NCI-H2171 (cell line): Measurements from ENCODE around the gene DEGS2.
"Not testable (repeated sequence)": the region's sequence is repeated elsewhere in the genome, so short reads cannot be mapped to it uniquely, and the experiment has no call there.

Experiments
- DNase-seq: peaks from one replicate; lab custom pipeline; 2025; lab: John Stamatoyannopoulos, UW

Gene DEGS2

DNA sequence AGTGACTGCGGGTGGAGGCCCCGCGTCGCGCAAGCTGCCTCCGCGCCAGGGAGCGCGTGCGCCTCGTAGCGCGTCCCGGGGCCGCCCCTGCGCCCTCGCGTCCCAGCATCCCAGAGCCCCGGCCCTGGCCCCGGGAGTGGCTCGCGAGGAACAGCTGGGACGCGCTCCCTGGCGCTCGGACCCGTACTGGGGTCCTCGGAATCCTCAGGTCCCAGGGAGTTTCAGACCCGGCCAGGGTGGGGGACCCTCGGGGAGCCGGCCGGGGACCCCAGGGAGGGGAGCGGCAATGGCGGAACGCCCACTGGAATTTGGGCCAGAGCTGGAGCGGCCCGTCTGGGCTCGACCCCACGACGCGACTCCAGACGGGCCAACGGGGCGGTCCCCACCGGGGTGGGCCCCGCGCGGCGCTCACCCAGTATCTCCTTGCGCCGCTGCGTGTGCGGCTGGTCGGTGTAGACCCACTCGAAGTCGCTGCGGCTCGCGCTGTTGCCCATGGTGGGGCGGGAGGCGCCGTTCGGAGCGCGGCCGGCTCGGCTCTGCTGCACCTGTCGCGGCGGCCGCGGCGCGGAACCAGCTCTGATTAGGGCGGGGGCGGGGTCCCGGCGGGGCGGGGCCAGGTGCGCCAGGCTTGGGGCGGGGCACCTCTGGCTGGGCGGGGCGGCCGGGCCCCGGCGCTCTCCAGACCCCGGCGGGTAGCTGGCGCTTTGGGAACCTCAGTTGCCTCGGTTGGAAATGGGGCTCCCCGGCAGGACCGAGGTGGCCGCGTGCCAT is at the start of gene DEGS2:
Gene DEGS2 (minus strand): TSS at position 552 of the 771 bp plus-strand sequence. CDS start 58 bp downstream, at position 494.
- DNase-seq, result peak; percentile 79

DNA sequence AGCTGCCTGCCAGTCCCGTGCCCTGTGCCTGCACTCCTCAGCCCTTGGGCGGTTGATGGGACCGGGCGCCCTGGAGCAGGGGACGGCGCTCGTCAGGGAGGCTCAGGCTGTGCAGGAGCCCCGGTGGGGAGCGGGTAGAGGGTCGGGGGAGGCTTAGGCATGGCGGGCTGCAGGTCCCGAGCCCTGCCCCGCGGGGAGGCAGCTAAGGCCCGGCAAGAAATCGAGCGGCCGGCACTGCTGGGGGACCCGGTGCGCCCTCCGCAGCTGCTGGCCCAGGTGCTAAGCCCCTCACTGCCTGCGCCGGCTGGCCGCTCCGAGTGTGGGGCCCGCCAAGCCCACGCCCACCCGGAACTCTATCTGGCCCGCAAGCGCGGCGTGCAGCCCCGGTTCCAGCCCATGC is 48.7 kb upstream of the DEGS2 start:
- not testable (repeated sequence) for DNase-seq

- not testable (repeated sequence) for DNase-seq
These were observed 48.1 kb upstream of the DEGS2 start for GRCh38 chr14:100207588-100207987.

DNA sequence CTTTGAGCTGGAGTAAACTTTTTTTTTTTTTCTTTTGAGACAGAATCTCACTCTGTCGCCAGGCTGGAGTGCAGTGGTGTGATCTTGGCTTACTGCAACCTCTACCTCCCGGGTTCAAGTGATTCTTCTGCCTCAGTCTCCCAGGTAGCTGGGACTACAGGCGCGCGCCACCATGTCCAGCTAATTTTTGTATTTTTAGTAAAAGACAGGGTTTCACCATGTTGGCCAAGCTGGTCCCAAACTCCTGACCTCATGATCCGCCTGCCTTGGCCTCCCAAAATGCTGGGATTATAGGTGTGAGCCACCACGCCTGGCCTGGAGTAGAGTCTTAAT is 45.4 kb upstream of the DEGS2 start:
- DNase-seq, result not testable (repeated sequence)

DNA sequence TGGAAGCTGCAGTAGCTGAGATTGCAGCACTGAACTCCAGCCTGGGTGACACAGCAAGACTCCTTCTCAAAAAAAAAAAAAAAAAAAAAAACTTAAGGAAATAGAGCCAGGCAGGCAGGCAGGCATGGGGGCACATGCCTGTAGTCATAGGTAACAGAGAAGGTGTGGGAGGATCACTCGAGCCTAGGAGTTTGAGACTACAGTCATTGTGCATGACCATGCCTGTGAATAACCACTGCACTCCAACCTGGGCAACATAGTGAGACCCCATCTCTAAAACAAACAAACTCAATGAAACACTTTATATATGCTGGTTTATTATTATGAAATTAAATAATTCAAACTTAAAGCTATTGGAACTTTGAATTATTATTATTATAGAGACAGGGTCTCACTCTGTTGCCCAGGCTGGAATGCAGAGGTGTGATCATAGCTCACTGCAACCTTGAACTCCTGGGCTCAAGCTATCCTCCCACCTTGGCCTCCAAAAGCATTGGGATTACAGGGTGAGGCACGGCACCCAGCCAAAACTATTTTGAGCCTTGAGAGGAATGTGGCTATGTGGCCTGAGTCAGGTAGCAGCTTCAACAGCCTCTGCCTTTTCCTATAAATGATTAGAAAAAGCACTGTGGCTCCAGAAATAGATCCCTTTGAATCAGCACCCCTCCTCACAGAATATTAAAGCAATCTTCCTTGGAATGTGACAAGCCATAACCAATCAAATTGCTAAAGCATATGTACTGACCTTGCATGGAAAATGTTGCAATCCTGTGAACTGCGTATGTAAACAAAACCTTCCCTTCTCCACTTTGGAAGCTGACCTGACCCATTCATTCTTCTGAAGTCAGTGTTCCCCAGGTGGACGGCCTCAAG is 44.8 kb upstream of the DEGS2 start:
- DNase-seq, result no peak

DNA sequence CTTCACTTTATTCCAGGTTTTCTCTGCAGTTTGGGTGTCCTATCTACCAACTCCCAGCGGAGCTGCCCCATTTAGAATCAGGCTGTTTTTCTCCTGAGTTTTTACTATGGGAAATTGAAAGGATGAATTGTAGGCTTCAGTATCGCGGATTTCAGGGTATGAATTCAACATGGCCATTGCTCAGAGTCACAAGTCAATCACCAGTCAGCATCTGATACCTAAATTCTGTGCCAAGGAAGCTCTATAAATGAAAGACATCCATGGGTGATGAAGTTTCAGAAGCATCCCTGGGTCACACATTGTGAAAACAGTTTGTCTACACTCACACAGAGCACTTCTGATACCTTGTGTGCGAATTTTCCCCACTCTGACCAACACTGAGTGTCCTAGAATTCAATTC is 43.7 kb upstream of the DEGS2 start:
- no peak for DNase-seq

DNA sequence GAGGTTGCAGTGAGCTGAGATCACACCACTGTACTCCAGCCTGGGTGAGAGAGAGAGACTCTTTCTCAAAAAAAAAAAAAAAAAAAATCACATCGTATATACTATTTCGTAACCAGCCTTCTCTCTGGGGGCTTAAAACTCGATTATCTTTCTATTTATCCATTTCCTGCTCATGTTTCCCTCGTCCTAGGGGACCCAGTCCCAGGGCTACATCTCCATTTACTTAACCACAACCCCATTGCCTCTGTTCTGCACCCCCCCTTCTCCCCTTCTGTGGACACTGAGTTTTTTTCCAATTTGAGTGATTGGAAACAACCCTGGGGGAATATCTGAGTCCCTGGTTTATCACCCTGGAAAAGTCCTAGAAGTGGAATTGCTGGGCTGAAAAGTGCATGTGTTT is 43.3 kb upstream of the DEGS2 start:
- DNase-seq, result no peak

- DNase-seq, result no peak
These were observed 42.3 kb upstream of the DEGS2 start for GRCh38 chr14:100201701-100202100.

DNA sequence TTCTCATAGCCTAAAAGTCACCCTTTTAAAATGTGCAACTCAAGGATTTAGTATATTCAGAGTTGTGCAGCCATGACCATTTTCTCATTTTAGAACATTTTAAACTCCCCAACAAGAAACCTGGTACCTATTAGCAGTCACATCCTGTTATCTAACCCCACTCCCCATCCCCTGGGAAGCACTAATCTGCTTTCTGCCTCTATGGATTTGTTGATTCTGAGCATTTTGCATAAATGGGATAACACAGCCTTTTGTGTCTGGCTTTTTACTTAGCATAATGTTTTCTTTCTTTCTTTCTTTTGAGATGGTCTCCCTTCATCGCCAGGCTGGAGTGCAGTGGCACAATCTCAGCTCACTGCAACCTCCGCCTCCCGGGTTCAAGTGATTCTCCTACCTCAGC is 40.9 kb upstream of the DEGS2 start:
- no peak for DNase-seq

- DNase-seq, result no peak
These were observed 39.9 kb upstream of the DEGS2 start for GRCh38 chr14:100199240-100199860.

DNA sequence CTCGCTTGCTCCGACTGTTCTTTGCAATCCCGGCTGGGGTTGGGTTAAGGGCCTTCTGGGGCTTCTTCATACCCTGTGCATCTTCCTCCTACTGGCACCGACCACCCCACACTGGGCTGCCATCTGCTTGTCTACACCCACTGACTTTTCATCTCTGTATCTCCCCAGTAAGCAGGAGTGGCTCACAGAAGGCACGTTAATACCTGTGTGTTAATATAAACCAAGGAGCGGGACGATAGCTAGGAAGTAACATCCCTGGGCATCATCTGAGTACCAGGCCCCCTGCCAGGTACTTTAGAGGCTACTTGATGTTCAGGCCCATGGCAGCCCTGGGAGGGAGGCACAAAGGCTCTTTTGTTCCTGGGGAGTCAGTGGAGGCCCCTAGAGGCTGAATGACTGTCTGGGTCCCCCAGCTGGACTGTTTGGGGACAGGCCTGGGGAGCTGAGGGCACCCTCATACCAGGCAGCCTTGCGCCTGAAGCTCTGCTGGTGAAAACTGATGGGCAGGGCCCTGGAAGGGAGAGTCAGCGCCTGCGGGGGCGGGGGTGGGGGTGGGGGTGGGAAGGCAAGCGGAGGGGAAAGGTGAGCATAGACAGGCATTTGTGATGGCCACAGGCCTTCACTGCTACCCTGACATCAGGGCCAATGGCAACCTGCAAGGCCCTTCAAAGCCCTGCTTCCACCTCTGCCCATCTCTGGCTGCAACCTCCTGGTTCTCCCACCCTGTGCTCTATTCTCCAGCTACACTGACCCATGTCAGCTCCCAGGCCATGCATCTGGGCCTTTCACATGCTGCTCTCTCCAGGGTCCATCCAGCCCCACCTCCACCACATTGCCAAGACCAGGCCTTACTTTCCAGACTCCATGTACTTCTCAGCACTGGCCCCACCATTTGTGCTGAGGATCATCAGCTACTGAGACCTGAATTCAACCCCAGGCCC is 34.2 kb upstream of the DEGS2 start:
- DNase-seq, result no peak

GRCh38 chr14:100192672-100193416 is 33.4 kb upstream of the DEGS2 start:
- peak; percentile 100 for DNase-seq

DNA sequence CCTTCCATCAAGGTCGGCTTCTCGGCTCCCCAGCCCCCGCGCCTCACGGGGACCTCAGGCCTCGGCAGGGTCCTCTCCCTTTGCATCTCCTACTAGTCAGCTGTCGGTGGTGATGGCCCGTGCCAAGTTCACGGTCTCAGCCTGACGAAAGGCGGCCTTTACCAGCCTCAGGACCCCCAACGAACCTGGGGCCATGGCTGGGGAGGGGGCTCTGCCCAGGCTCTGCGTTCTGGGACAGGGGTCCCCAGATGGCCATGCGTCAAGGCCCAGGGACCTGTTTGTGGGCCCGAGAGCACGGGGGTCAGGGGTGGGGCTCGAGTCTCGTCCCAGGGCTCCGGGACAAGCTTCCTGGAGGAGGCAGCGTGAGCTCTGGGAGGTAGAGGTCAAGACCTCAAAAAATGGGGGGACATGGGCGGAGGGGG is 32.8 kb upstream of the DEGS2 start:
- no peak for DNase-seq

DNA sequence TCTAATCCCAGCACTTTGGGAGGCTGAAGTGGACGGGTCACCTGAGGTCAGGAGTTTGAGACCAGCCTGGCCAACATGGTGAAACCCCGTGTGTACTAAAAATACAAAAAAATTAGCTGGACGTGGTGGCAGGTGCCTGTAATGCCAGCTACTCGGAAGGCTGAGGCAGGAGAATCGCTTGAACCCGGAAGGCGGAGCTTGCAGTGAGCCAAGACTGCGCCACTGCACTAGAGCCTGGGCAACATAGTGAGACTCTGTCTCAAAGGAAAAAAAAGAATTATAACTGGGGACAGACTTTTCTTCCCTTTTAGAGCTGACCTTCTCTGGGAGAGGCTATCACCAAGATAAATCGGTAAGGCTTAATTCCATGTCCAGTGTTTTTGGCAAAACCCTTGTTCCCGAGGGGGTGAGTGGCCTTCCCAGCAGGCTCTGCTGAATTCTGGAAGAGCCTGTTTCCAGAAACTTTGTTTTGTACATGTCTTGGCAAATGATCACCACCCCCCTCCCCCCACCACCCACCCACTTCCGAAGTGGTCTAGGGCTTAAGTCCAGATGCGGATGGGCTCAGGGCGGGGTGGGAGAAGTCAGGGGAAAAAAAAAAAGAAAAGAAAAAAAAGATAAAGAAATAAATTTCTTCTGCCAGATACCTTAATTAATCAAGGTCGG is 32.3 kb upstream of the DEGS2 start:
- DNase-seq, result no peak

DNA sequence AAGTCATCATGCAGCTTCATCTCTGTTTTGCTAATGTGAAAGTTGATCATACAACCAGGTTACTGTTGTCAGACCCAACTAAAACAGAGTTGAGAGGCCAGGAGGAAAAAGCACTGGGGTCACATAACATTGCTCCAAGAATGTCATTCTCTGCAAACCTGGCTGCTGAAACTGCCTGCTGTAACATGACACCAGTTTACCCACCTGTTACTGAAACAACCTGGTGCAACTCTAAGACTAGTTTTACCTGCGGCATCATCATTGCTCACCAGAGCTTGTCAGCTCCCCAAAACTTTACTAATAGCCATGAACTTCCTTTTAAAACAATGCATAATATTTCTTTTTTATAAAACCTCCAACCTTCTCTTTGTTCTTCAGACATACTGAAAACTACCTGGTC is 30.7 kb upstream of the DEGS2 start:
- peak; percentile 11 for DNase-seq

DNA sequence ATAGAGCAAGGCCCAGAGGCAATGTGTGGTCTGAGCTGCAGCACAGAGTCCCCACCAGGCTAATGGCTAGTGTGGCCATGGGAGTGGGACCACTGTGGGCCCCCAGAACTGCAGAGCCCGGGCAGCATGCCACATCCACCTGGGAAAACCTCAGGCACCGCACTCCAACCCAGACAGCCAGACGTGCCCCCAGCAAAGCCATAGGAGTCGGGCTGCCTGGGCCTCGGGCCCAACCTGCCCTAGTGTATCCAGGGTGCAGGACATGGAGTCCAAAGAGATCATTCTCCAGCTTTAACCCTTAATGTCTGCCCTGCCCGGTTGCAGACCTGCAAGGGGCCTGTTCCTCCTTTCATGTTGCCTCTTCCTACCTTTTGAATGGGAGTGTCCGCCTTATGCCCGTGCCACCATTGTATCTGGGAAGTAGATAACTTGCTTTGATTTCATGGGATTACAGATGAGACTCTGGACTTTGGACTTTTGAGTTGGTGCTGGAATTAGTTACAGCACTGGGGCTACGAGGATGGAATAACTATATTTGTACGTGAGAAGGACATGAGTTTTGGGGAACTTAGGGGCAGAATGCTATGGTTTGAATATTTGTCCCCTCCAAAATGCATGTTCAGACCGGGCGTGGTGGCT is 29.1 kb upstream of the DEGS2 start:
- DNase-seq, result no peak

- peak; percentile 84 for DNase-seq
These were observed 27.9 kb upstream of the DEGS2 start for GRCh38 chr14:100187247-100187833.

DNA sequence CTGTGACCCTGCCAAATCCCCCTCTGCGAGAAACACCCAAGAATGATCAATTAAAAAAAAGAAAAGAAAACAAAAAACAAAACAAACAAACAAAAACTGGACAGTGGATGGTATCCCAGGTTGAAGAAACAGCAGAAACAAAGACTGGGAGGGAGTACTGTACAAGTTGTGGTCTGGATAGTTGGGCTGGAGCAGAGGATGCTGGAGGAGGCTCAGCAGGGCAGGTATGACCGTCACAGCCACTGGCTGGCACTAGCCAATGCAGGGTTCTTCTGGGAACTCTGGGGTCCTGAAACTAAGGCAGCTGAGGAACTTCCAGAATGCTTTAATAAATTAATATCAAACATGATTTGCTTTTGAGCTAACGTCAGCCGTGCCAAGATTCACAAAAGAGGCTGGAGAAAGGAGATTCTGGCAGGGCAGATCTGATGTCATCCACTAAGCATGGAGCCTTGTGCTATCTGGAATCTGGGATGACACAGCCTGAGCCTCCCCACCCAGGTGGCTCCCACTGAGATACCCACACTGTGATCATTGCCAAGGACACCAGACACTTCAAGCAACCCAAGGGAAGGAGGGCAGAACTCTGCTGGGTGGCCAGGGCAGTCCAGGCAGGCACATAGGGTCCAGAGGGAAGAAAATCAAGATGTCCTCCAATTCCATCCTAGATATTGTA is 22.6 kb upstream of the DEGS2 start:
- DNase-seq, result not testable (repeated sequence)

DNA sequence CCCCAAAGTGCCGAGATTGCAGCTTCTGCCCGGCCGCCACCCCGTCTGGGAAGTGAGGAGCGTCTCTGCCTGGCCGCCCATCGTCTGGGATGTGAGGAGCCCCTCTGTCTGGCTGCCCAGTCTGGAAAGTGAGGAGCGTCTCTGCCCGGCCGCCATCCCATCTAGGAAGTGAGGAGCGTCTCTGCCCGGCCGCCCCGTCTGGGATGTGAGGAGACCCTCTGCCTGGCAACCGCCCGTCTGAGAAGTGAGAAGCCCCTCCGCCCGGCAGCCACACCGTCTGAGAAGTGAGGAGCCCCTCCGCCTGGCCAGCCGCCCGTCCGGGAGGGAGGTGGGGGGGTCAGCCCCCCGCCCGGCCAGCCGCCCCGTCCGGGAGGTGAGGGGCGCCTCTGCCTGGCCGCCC is 21.2 kb upstream of the DEGS2 start:
- not testable (repeated sequence) for DNase-seq
